Endothelial cell of hepatic sinusoid (primary cell): ENCODE measurements around the gene CLK2.

ENCODE experiments used
- in situ Hi-C: cut with HindIII; loops from 2 replicates; pipeline ENCODE4 v1.10.0; 2017; ENCODE audit warnings: low sequenced_read_pairs

CLK2 gene

DNA sequence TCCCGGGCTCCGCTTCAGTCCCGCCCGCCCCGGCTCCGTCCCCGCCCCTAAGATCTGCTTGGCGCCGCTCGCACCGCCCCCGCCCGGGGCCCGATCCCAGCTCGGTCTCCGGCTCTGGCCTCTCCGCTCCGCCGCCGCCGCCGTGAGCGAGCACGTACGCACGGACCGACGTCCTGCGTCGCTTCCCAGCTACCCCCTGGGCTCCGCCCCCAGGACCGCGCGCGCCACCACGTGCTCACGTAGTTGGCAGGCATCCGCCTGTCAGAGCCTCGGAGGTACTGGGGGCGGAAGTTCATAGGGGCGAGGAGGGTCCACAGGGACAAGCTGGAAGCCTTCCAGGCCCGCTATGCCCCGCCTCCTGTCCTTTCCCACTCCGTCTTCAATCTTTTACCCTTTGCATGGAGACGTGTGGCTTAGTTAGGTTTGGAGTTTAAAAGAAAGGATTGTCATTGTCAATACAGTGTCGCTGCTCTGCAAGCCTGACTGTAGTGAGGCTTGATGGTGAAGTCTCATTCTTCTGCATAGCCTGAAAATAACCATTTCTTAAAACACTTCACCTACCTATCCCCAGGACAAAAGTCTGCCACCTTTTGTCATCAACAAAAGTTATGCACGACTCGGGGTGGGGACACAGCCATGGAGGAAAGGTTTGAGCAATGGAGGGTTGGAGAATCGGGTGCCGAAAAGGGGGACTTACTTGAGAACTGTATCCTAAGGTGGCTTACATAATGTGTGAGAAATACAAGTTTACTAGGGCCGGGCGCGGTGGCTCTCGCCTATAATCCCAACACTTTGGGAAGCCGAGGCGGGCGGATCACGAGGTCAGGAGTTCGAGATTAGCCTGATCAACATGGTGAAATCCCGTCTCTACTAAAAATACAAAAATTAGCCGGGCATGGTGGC, at the start of gene CLK2:
CLK2 (minus strand) TSS at position 162 of the 903 bp plus-strand sequence. CDS start 2,527 bp downstream, outside the sequence.
- in situ Hi-C loops: loop anchor here (5.0 kb wide), 1 partner anchor 64 kb away; no protein-coding TSS in a partner anchor

- in situ Hi-C loops: no loop called here
Measured at GRCh38 chr1:155322571-155322952, 49.3 kb upstream of the CLK2 start.

DNA sequence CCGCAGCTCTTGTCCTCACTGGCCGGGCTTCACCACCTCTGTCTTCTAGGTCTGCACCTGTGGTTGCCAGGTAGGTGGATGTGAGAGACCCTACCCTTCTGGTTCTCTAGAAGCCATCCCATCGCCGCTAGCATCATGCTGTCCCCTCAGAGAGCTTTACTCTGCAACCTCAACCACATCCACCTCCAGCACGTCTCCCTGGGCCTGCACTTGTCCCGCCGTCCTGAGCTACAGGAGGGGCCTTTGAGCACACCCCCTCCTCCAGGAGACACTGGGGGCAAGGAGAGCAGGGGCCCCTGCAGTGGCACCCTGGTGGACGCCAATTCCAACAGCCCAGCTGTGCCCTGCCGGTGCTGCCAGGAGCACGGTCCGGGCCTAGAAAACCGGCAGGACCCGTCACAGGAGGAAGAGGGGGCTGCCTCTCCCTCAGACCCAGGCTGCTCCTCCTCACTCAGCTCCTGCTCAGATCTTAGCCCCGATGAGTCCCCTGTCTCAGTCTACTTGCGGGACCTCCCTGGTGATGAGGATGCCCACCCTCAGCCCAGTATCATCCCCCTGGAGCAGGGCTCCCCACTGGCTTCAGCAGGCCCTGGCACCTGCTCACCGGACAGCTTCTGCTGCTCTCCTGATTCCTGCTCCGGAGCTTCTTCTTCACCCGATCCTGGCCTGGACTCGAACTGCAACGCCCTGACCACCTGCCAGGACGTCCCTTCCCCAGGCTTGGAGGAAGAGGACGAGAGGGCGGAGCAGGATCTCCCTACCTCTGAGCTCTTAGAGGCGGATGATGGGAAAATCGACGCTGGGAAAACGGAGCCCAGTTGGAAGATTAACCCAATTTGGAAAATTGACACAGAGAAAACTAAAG, 48.6 kb upstream of the CLK2 start:
- in situ Hi-C loops: no loop called here

- in situ Hi-C loops: no loop called here
Measured at GRCh38 chr1:155320661-155321617, 47.6 kb upstream of the CLK2 start, which contains the start of gene RUSC1. Gene RUSC1, plus strand, starts transcription at chr1:155320894. Its CDS starts 880 bp downstream, at chr1:155321774.

GRCh38 chr1:155320252-155320651, 46.9 kb upstream of the CLK2 start:
- in situ Hi-C loops: no loop called here

DNA sequence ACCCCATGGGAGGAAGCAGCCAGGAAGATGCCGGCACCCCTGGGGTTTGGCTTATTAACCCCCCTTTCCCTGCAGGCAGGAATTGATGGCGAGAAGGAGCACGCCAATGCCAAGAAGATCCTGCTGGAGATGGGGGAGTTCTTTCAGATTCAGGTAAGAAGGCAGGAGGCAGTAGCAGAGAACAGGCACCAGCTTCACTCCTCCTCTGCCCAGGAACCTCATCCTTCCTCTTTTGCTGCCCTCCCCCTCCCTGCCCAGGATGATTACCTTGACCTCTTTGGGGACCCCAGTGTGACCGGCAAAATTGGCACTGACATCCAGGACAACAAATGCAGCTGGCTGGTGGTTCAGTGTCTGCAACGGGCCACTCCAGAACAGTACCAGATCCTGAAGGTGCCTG, 46.2 kb upstream of the CLK2 start:
- in situ Hi-C loops: loop anchor here (10.0 kb wide), 1 partner anchor 335 kb away; no protein-coding TSS in a partner anchor

- in situ Hi-C loops: loop anchor here (10.0 kb wide), 1 partner anchor 337 kb away; no protein-coding TSS in a partner anchor
Measured at GRCh38 chr1:155318082-155318481, 44.8 kb upstream of the CLK2 start.

GRCh38 chr1:155316922-155317321, 43.6 kb upstream of the CLK2 start:
- in situ Hi-C loops: loop anchor here (10.0 kb wide), 1 partner anchor 338 kb away; no protein-coding TSS in a partner anchor

- in situ Hi-C loops: loop anchor here (10.0 kb wide), 1 partner anchor 342 kb away; no protein-coding TSS in a partner anchor
Measured at GRCh38 chr1:155313261-155313660, 40.0 kb upstream of the CLK2 start.

DNA sequence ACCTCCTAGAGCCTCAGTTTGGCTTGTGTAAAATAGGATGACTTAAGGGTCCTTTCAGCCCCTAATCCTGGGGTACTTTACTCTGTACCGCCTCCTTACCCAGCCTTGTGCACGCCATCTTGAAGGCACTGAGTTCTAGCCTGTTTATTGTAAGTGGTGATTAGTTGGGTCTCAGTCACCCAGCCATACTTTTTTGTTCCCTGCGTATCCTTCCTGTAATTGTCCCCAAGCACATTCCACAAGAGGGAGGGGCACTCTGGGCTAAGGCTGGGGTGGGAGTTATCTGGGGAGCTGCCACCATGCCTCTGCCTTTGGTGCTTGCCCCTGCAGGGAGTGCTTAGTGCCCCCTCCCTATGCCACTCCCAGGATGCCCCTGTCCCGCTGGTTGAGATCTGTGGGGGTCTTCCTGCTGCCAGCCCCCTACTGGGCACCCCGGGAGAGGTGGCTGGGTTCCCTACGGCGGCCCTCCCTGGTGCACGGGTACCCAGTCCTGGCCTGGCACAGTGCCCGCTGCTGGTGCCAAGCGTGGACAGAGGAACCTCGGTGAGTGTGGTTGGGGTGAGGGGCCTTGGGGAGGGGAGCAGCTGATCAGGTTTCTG, 36.2 kb upstream of the CLK2 start:
- in situ Hi-C loops: loop anchor here (10.0 kb wide), 1 partner anchor 345 kb away; no protein-coding TSS in a partner anchor

DNA sequence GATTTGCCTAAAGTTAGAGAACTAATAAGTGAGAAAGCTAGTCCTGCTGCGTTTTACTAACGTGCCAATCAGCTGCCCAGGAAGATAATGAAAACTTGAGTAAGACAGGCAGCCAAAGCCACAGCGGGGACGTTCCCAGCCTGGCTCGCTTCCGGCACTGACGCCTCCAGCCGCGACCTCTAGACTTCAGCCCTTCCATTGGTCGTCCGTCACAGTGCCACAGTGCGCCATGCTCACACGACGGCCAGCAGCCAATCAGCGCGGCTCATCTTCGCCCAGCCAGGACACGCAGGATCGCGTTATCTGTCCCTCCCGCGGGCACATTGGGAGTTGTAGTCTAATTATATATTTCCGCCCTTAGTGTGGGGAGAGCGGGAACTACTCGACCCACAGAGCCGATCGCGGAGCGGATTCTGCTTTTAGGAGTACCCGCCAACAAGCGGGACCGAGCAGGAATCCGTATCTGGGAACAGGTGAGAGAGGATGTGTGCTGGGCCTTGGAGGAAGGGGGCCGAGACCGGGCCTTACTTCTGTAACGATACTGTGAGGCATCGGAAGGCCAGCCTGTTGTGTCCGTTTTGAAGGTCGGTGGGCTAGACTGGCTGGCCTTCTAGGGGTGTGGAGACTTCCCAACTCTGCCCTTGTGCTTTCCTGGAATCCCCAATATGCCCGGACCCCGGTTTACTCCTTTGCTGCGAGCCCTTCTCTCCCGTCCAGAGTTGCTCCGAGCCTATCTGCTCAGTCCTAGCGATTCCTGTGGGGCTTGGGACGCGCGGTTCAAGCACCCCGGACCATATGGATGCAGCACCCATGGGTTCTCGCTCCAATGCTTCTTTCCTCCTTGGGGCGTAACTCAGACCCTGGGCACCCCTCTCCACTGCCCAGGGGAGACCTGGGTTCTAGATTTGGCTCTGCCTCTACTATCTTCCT, 35.5 kb upstream of the CLK2 start, which contains the start of gene FDPS:
FDPS (plus strand) TSS at position 374 of the 930 bp plus-strand sequence. CDS start 924 bp downstream, outside the sequence.
- in situ Hi-C loops: no loop called here

GRCh38 chr1:155307247-155307740, 34.0 kb upstream of the CLK2 start:
- in situ Hi-C loops: no loop called here

- in situ Hi-C loops: no loop called here
Measured at GRCh38 chr1:155305881-155306391, 32.6 kb upstream of the CLK2 start.

DNA sequence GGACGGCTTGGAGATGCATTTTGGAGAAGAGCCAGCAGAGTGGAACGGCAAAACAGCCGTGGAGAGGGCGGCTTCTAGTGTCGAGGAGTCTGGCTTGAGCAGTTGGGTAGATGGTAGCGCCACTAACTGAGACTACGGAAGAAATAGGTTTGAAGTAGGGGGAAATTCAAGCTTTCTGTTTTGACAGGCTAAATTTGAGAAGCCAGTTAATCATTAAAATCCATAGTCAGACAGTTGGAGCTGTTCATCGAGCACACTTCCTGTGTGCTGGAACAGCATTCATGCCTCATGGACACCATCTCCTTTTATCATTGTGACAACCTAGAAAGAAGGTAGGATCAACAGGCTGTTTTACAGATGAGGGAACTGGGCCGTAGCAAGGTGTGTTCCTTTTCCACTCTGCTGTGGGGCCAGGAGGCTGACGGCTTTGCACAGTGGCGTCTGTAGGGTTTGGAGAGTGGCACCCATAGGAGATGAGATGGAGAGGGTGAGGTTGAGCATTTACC, 31.3 kb upstream of the CLK2 start:
- in situ Hi-C loops: no loop called here

GRCh38 chr1:155301342-155301841, 28.1 kb upstream of the CLK2 start, which contains the start of gene PKLR:
Gene PKLR, minus strand, starts transcription at chr1:155301438. Its CDS starts 43 bp downstream, at chr1:155301395.
- in situ Hi-C loops: no loop called here

DNA sequence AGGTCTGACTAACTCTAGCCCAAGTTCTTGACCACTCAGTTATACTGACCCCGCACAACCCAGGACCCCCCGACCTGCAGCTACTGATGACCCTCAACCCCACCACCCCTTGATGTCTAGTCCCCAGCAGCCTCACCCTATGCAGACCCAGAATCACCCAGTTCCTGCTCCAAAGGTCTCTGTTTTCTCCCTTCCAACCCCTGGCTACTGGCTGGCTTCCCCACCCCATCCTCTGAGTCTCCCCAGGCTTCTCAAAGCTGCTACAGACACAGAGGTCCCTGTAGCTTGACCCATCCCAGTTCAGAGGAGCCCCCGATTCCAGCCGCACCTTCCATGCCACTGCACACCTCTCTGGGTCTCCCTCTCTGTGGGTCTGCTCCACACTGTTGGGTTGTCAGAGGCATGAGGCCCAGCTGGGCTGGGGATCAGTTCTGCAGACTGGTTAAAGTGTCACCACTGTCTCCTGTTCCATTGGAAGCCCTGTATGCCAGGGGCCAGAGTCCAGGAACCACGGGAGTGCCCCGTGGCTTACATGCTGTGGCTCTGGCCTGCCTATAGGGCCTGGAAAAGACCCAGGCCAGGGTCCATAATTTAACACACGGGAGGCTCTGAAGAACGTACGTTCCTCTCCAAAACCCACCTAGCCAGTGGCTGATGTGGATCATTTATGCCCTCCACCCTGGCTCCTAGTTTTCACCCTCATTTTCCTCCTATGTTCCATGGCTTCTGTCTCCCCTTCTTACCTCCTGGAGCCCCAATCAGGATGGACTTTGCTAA, 27.4 kb upstream of the CLK2 start:
- in situ Hi-C loops: no loop called here

GRCh38 chr1:155300024-155300423, 26.7 kb upstream of the CLK2 start:
- in situ Hi-C loops: no loop called here
